ENCODE measurements around the gene FARSA. TPM values are rescaled to one million over a fixed set of nuclear protein-coding genes. Genes with fewer than 3 reads are reported as not detected.
A peak's percentile ranks its signal among the peaks of the same experiment; 100 is the strongest.

FARSA gene
- total and polyA plus RNA-seq, 2 of the 8 experiments (the other 6 are each of a cell fraction or from before 2014, with no cell fraction given) = 61.0 to 103 TPM

- H3K27ac ChIP-seq (ENCODE audit: low read depth, low read length) = no peak overlapping the region
- H3K14ac ChIP-seq (ENCODE audit: insufficient read length) = no peak overlapping the region
- H3K79me1 ChIP-seq (ENCODE audit: low read depth, low read length) = 0 out of 2 replicates have a peak, but pooled peaks cover 3% of the 10 kb centered on the region
- FAIRE-seq = no peak
- peaks cover 0 to 12% of the 10 kb centered on the region in 2 experiments; a peak in 1 of 4 replicates for H3K79me2 ChIP-seq (ENCODE audit: control insufficient read depth in 1 of 2, insufficient read depth in 2 of 2, low read length in 2 of 2)
- H4K20me1 ChIP-seq (replicated peaks in 1 of 2; ENCODE audit: control insufficient read depth in 1 of 2, insufficient read depth in 2 of 2, low read length in 2 of 2) = peaks cover 0 to 8% of the 10 kb centered on the region in 2 experiments
- peaks cover 17% of the 10 kb centered on the region; the same call in 1 of the 2 replicates for H3K23me2 ChIP-seq (ENCODE audit: low read depth, low read length)
- peak overlapping the region; percentile 65; the same call in 1 of the 2 replicates for H2BK15ac ChIP-seq (ENCODE audit: low read length)
- CTCF ChIA-PET (ENCODE audit: partially characterized antibody) = interaction anchor here (1.1 to 1.8 kb wide), 3 partner anchors 25 to 141 kb away, joined by 4 to 10 read pairs (median 6); no protein-coding TSS in a partner anchor
- H2AFZ ChIP-seq (ENCODE audit: low read length) = no peak overlapping the region
- peaks cover 0 to 9% (median 4%) of the 10 kb centered on the region in 4 experiments; a peak in 4 of 7 replicates for H3K27me3 ChIP-seq (replicated peaks in 1 of 4; ENCODE audit: control insufficient read depth in 3 of 4, extremely low read depth in 1 of 4, insufficient read depth in 3 of 4, low read length in 3 of 4)
- no peak overlapping the region for H4K5ac ChIP-seq (ENCODE audit: insufficient read length, low read depth, low read length)
- H3K9ac ChIP-seq (replicated peaks in 1 of 4; ENCODE audit: extremely low read depth in 1 of 4, low read depth in 3 of 4, low read length in 3 of 4) = no peak overlapping the region
- no peak overlapping the region for H2BK20ac ChIP-seq (ENCODE audit: low read length)
- no peak overlapping the region for H3K4me2 ChIP-seq (ENCODE audit: insufficient read depth in 1 of 2, low read depth in 2 of 2, low read length in 2 of 2)
- DNase-seq (ENCODE audit: low read depth in 1 of 2, low spot score in 2 of 2) = no peak
- TF ChIP-seq YY1 (IDR thresholded peaks at IDR 0.05; ENCODE audit: low read depth, low read length) (0 out of 2 replicates have a peak, but pooled peaks have one; percentile 51), CEBPB (IDR thresholded peaks at IDR 0.05; ENCODE audit: low read depth, low read length) (no peak)
- no peaks in the 10 kb centered on the region; a peak in 2 of 4 replicates for H3K9me3 ChIP-seq (ENCODE audit: insufficient read depth in 2 of 2, low read depth in 1 of 2, low read length in 1 of 2)
- H3K18ac ChIP-seq (ENCODE audit: extremely low read depth, low read length) = no peak overlapping the region
- 81% methylated on average over 5 of the region's 5 CpGs; no CpG with 5 or more reads in 1 of the 2 experiments for WGBS, 2 experiments (ENCODE audit: extremely low coverage in 1 of 2, insufficient coverage in 1 of 2, insufficient read length in 1 of 2, insufficient replicate concordance in 2 of 2, low coverage in 1 of 2, low lambda C conversion rate in 2 of 2, missing lambda C conversion rate in 1 of 2)
- H3K23ac ChIP-seq (ENCODE audit: insufficient read length) = no peak overlapping the region
- H2BK5ac ChIP-seq (ENCODE audit: low read depth, low read length) = no peak overlapping the region
- no peak overlapping the region; the same call in 1 of the 2 replicates for H2AK5ac ChIP-seq (ENCODE audit: low read depth, low read length)
- H3K56ac ChIP-seq (replicated peaks; ENCODE audit: insufficient read length, low read depth, low read length) = no peak overlapping the region
- peaks cover 0 to under 1% (median 0%) of the 10 kb centered on the region in 4 experiments; a peak in 2 of 8 replicates for H3K36me3 ChIP-seq (ENCODE audit: control insufficient read depth in 2 of 4, insufficient read depth in 4 of 4, low read length in 3 of 4)
- no peak overlapping the region for H3K4ac ChIP-seq (replicated peaks; ENCODE audit: insufficient read length, low read depth, low read length)
- H3K4me1 ChIP-seq (replicated peaks in 1 of 4; ENCODE audit: control insufficient read depth in 3 of 4, insufficient read depth in 4 of 4, low read length in 3 of 4) = peaks cover 0 to 10% (median 9%) of the 10 kb centered on the region in 4 experiments; a peak in 5 of 7 replicates
- H4K8ac ChIP-seq (ENCODE audit: extremely low read depth, insufficient read depth, low read length) = no peak overlapping the region
- no peak overlapping the region for H2BK120ac ChIP-seq (replicated peaks; ENCODE audit: low read depth, low read length)
- POLR2A ChIA-PET (ENCODE audit: partially characterized antibody) = interaction anchor here (0.7 to 10.5 kb wide), 13 partner anchors 7 to 128 kb away, joined by 3 to 110 read pairs (median 3); partner anchors contain the start of genes DNASE2, FARSA, GADD45GIP1 and KLF1
- H3K4me3 ChIP-seq (ENCODE audit: extremely low read depth in 1 of 4, insufficient read depth in 2 of 4, low read depth in 3 of 4, low read length in 4 of 4) = no peak overlapping the region
- no peak overlapping the region for H2BK12ac ChIP-seq (ENCODE audit: low read depth, low read length)
- no peak overlapping the region for H4K91ac ChIP-seq (replicated peaks; ENCODE audit: insufficient read length, low read length)
Measured at GRCh38 chr19:12888006-12888603, 45.4 kb downstream of the FARSA start.
